ENCODE data around the gene PLPP4.

The PLPP4 gene

GRCh38 chr10:120506674-120507073, 49.6 kb downstream of the PLPP4 start:
- Histone ChIP-seq H3K36me3 (peaks cover 15% of the 10 kb centered on the region), H3K9me3 (ENCODE audit: severe bottlenecking) (peaks cover 5% of the 10 kb centered on the region), H3K4me3 (ENCODE audit: low read depth, low read length) (no peak overlapping the region), H3K27ac (no peak overlapping the region), H3K27me3 (ENCODE audit: insufficient read depth, low read depth, severe bottlenecking) (no peaks in the 10 kb centered on the region)
- no peak for DNase-seq
- TF ChIP-seq CTCF (IDR thresholded peaks at IDR 0.05; ENCODE audit: low read depth, low read length): no peak

- Histone ChIP-seq H3K36me3 (peaks cover 15% of the 10 kb centered on the region), H3K27me3 (ENCODE audit: insufficient read depth, low read depth, severe bottlenecking) (no peaks in the 10 kb centered on the region), H3K4me3 (ENCODE audit: low read depth, low read length) (no peak overlapping the region), H3K9me3 (ENCODE audit: severe bottlenecking) (peaks cover 5% of the 10 kb centered on the region), H3K27ac (no peak overlapping the region)
- no peak for TF ChIP-seq CTCF (IDR thresholded peaks at IDR 0.05; ENCODE audit: low read depth, low read length)
- no peak for DNase-seq
These were observed 50.1 kb downstream of the PLPP4 start for GRCh38 chr10:120507175-120507574.

GRCh38 chr10:120507651-120508050, 50.6 kb downstream of the PLPP4 start:
- Histone ChIP-seq H3K36me3 (peaks cover 15% of the 10 kb centered on the region), H3K4me3 (ENCODE audit: low read depth, low read length) (no peak overlapping the region), H3K27me3 (ENCODE audit: insufficient read depth, low read depth, severe bottlenecking) (no peaks in the 10 kb centered on the region), H3K27ac (no peak overlapping the region), H3K9me3 (ENCODE audit: severe bottlenecking) (peaks cover 5% of the 10 kb centered on the region)
- TF ChIP-seq CTCF (IDR thresholded peaks at IDR 0.05; ENCODE audit: low read depth, low read length): no peak
- DNase-seq: no peak

GRCh38 chr10:120508393-120508792, 51.4 kb downstream of the PLPP4 start:
- Histone ChIP-seq H3K27ac (no peak overlapping the region), H3K4me3 (ENCODE audit: low read depth, low read length) (no peak overlapping the region), H3K9me3 (ENCODE audit: severe bottlenecking) (peaks cover 3% of the 10 kb centered on the region), H3K27me3 (ENCODE audit: insufficient read depth, low read depth, severe bottlenecking) (no peaks in the 10 kb centered on the region), H3K36me3 (peaks cover 13% of the 10 kb centered on the region)
- DNase-seq: no peak
- no peak for TF ChIP-seq CTCF (IDR thresholded peaks at IDR 0.05; ENCODE audit: low read depth, low read length)

- H3K27ac ChIP-seq: no peak overlapping the region
- DNase-seq: no peak
- no peak overlapping the region for H3K4me3 ChIP-seq (ENCODE audit: low read depth, low read length)
- H3K9me3 ChIP-seq (ENCODE audit: severe bottlenecking): no peaks in the 10 kb centered on the region
- no peak for TF ChIP-seq CTCF (IDR thresholded peaks at IDR 0.05; ENCODE audit: low read depth, low read length)
- H3K27me3 ChIP-seq (ENCODE audit: insufficient read depth, low read depth, severe bottlenecking): no peaks in the 10 kb centered on the region
- H3K36me3 ChIP-seq: peaks cover 8% of the 10 kb centered on the region
These were observed 51.9 kb downstream of the PLPP4 start for GRCh38 chr10:120508966-120509365.

- no peaks in the 10 kb centered on the region; the same call in 1 of the 2 replicates for H3K36me3 ChIP-seq
- H3K9me3 ChIP-seq (ENCODE audit: severe bottlenecking): no peaks in the 10 kb centered on the region
- H3K27ac ChIP-seq: no peak overlapping the region
- no peaks in the 10 kb centered on the region for H3K27me3 ChIP-seq (ENCODE audit: insufficient read depth, low read depth, severe bottlenecking)
- no peak for DNase-seq
- TF ChIP-seq CTCF (IDR thresholded peaks at IDR 0.05; ENCODE audit: low read depth, low read length): no peak
- H3K4me3 ChIP-seq (ENCODE audit: low read depth, low read length): no peak overlapping the region
These were observed 54.1 kb downstream of the PLPP4 start for GRCh38 chr10:120511165-120511564.
